Lower lobe of right lung (tissue), 2 donors: ENCODE measurements around the gene NCAPG2. TPM values are rescaled to one million over a fixed set of nuclear protein-coding genes. Genes with fewer than 3 reads are reported as not detected.

Experiments
- ATAC-seq, 2 donors: fragments of 200-7000 bp; cut with Tn5 transposase; one replicate each; pipeline ENCODE4 v1.9.1; 2020 to 2022; ENCODE audit warnings: mild to moderate bottlenecking in 2 of 2, moderate library complexity in 2 of 2
- DNase-seq: peaks from one replicate; pipeline ENCODE4 v3.0.0-alpha.2; 2020
- H3K27ac ChIP-seq: fragments of 200-600 bp; one replicate; pipeline ENCODE4 v1.8.0; 2022
- H3K27me3 ChIP-seq: fragments of 200-600 bp; one replicate; pipeline ENCODE4 v1.8.0; 2022; ENCODE audit warnings: low read depth
- H3K36me3 ChIP-seq: fragments of 200-600 bp; one replicate; pipeline ENCODE4 v1.8.0; 2022; ENCODE audit warnings: mild to moderate bottlenecking
- H3K4me1 ChIP-seq: fragments of 200-600 bp; one replicate; pipeline ENCODE4 v1.8.0; 2022
- H3K4me3 ChIP-seq: fragments of 200-600 bp; one replicate; pipeline ENCODE4 v1.8.0; 2022; ENCODE audit warnings: mild to moderate bottlenecking
- H3K9me3 ChIP-seq: fragments of 200-600 bp; one replicate; pipeline ENCODE4 v1.8.0; 2022
- CTCF ChIP-seq: fragments of 200-600 bp; IDR thresholded peaks from one replicate; pipeline ENCODE4 v1.8.0; 2022; ENCODE audit warnings: antibody characterized with exemption, mild to moderate bottlenecking
- intact Hi-C: fragments of 100-400 bp; cut with DNase I; formaldehyde crosslinking; loops from one replicate; pipeline ENCODE4 v1.11.0; 2022
- total RNA-seq: library from RNA; stranded (reverse); fragmentation: NEBNext Ultra II Directional; extraction: Animal tissue kit (Norgen Biotek cat#: 25700); gene quantifications from one replicate; pipeline ENCODE4 v1.2.1, GENCODE V29; 2021
- donor health status: DM: no; HTN: yes; CAD: no; lungs with severe emphysema.

Gene NCAPG2
- total RNA-seq, 1 donor from 2014 or later = 10.0 TPM

- Histone ChIP-seq H3K9me3 (no peaks in the 10 kb centered on the region), H3K36me3 (peaks cover 32% of the 10 kb centered on the region), H3K27ac (no peak overlapping the region), H3K27me3 (no peaks in the 10 kb centered on the region), H3K4me3 (no peak overlapping the region), H3K4me1 (no peaks in the 10 kb centered on the region)
- DNase-seq (no peak), ATAC-seq (no peak)
- intact Hi-C loops = no loop called here
- TF ChIP-seq CTCF = no peak
These were observed 55.8 kb downstream of the NCAPG2 start for GRCh38 chr7:158648787-158649186.

GRCh38 chr7:158648168-158648567 is 56.4 kb downstream of the NCAPG2 start:
- no peak overlapping the region for H3K27ac ChIP-seq
- DNase-seq = no peak
- H3K27me3 ChIP-seq = no peaks in the 10 kb centered on the region
- peaks cover 38% of the 10 kb centered on the region for H3K36me3 ChIP-seq
- intact Hi-C loops = no loop called here
- H3K4me1 ChIP-seq = no peaks in the 10 kb centered on the region
- no peak overlapping the region for H3K4me3 ChIP-seq
- no peaks in the 10 kb centered on the region for H3K9me3 ChIP-seq
- no peak for TF ChIP-seq CTCF
- no peak for ATAC-seq

- no peak for DNase-seq
- Histone ChIP-seq H3K27me3 (no peaks in the 10 kb centered on the region), H3K36me3 (peaks cover 39% of the 10 kb centered on the region), H3K9me3 (no peaks in the 10 kb centered on the region), H3K4me3 (no peak overlapping the region), H3K27ac (no peak overlapping the region), H3K4me1 (no peaks in the 10 kb centered on the region)
- no peak for TF ChIP-seq CTCF
- ATAC-seq = no peak
- intact Hi-C loops = no loop called here
These were observed 57.2 kb downstream of the NCAPG2 start for GRCh38 chr7:158647475-158647792.

DNA sequence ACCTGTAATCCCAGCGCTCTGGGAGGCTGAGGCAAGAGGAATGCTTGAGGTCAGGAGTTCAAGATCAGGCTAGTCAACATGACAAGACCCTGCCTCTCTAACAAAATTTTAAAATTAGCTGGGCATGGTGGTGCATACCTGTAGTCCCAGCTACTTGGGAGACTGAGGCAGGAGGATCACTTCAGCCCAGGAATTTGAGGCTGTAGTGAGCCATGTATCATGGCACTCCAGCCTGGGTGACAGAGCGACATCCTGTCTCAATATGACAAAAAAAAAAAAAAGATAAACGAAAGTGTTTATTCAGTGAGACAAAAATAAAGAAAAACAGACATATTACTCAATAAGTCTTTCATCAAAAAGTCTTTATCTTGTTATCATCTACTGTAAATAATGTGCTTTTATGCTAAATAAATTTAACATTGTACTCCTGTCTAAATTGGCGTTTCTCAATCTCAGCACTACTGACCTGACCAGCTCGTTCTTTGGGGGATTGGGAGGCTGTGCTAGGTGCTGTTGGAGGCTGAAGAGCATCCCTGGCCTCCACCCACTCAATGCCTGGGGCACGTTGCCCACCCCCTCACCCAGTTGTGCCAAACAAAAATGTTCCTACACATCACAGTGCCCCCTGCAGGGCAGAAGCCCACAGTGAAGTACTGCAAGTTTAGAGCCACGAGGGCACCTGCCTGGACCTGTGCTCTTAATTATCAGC is 57.7 kb downstream of the NCAPG2 start:
- Histone ChIP-seq H3K27me3 (no peaks in the 10 kb centered on the region), H3K4me3 (no peak overlapping the region), H3K9me3 (no peaks in the 10 kb centered on the region), H3K27ac (no peak overlapping the region), H3K4me1 (no peaks in the 10 kb centered on the region), H3K36me3 (peaks cover 39% of the 10 kb centered on the region)
- intact Hi-C loops = no loop called here
- TF ChIP-seq CTCF = peak; percentile 49
- DNase-seq (no peak), ATAC-seq (peak in 1 of 2 donors; percentile 31)

GRCh38 chr7:158645842-158646241 is 58.8 kb downstream of the NCAPG2 start:
- no peaks in the 10 kb centered on the region for H3K9me3 ChIP-seq
- H3K4me3 ChIP-seq = no peak overlapping the region
- no peaks in the 10 kb centered on the region for H3K4me1 ChIP-seq
- H3K36me3 ChIP-seq = peaks cover 37% of the 10 kb centered on the region
- ATAC-seq (no peak), DNase-seq (no peak)
- intact Hi-C loops = no loop called here
- no peak overlapping the region for H3K27ac ChIP-seq
- TF ChIP-seq CTCF = no peak
- no peaks in the 10 kb centered on the region for H3K27me3 ChIP-seq
